ENCODE measurements around the gene GFOD2. TPM values are rescaled to one million over a fixed set of nuclear protein-coding genes. Genes with fewer than 3 reads are reported as not detected.

Gene GFOD2
- total and polyA plus RNA-seq, 2 of the 13 experiments (the other 11 are each of a cell fraction or from before 2014, with no cell fraction given): 11.1 to 17.2 TPM

- peak; percentile 65; the same call in 1 of the 2 replicates for TF ChIP-seq THAP8 (CRISPR knock-in tag; IDR thresholded peaks at IDR 0.05; ENCODE audit: borderline replicate concordance)
- TF ChIP-seq HNRNPK (IDR thresholded peaks at IDR 0.05; ENCODE audit: low read depth, low read length, poor library complexity, severe bottlenecking): peak; percentile 85
- TF ChIP-seq DDIT3 (CRISPR knock-in tag; IDR thresholded peaks at IDR 0.05): 0 out of 2 replicates have a peak, but pooled peaks have one; percentile 42
- no peak for TF ChIP-seq ZFP36L2 (CRISPR knock-in tag; IDR thresholded peaks at IDR 0.05)
- no peak for TF ChIP-seq ARID5B (CRISPR knock-in tag; IDR thresholded peaks at IDR 0.05)
- TF ChIP-seq TCF12 (IDR thresholded peaks at IDR 0.05): no peak
- 0 out of 2 replicates have a peak, but pooled peaks have one; percentile 37 for TF ChIP-seq TCF12 (CRISPR knock-in tag; IDR thresholded peaks at IDR 0.05)
- TF ChIP-seq SAFB2 (CRISPR knock-in tag; IDR thresholded peaks at IDR 0.05; ENCODE audit: borderline replicate concordance, low read depth): no peak; the same call in 1 of the 2 replicates
- no peak for TF ChIP-seq ATF5 (CRISPR knock-in tag; IDR thresholded peaks at IDR 0.05; ENCODE audit: low read depth)
- TF ChIP-seq KDM1A (CRISPR knock-in tag; IDR thresholded peaks at IDR 0.05): 0 out of 2 replicates have a peak, but pooled peaks have one; percentile 6
- 0 out of 2 replicates have a peak, but pooled peaks have one; percentile 6 for TF ChIP-seq MYPOP (CRISPR knock-in tag; IDR thresholded peaks at IDR 0.05)
- TF ChIP-seq GATAD1 (CRISPR knock-in tag; IDR thresholded peaks at IDR 0.05): peak; percentile 79; the same call in 1 of the 2 replicates
- no peak for TF ChIP-seq MNT (IDR thresholded peaks at IDR 0.05)
- TF ChIP-seq SATB2 (CRISPR knock-in tag; IDR thresholded peaks at IDR 0.05): peak; percentile 75
- no peak for TF ChIP-seq JUND (CRISPR knock-in tag; IDR thresholded peaks at IDR 0.05)
- TF ChIP-seq ZNF383 (CRISPR knock-in tag; IDR thresholded peaks at IDR 0.05; ENCODE audit: borderline replicate concordance): no peak
- 0 out of 2 replicates have a peak, but pooled peaks have one; percentile 65 for TF ChIP-seq ZNF224 (CRISPR knock-in tag; IDR thresholded peaks at IDR 0.05)
- TF ChIP-seq ZNF605 (CRISPR knock-in tag; IDR thresholded peaks at IDR 0.05): peak; percentile 92
- TF ChIP-seq MYC (CRISPR knock-in tag; IDR thresholded peaks at IDR 0.05; ENCODE audit: borderline replicate concordance): peak; percentile 10; the same call in 1 of the 2 replicates
- TF ChIP-seq ZNF766 (CRISPR knock-in tag; IDR thresholded peaks at IDR 0.05; ENCODE audit: borderline replicate concordance): peak; percentile 68; the same call in 1 of the 2 replicates
Measured at GRCh38 chr16:67666559-67667452, 52.3 kb downstream of the GFOD2 start, which contains the start of the genes C16orf86 and ENKD1 (continued).
